H1 (cell line): Measurements from ENCODE around the gene LRRC27.

Source experiments
- CREB1 ChIP-seq: IDR thresholded peaks from 2 replicates; pipeline ENCODE4 v1.6.1; 2012; ENCODE audit warnings: inconsistent platforms
- CTCF ChIP-seq, 3 experiments: IDR thresholded peaks; 1 replicate in 2 of 3; 2 replicates in 1 of 3; pipeline versions ENCODE4 v1.5.1 to v1.6.1; 2011; ENCODE audit warnings: low read length in 3 of 3, mild to moderate bottlenecking in 3 of 3, inconsistent platforms in 2 of 3, low read depth in 1 of 3, moderate library complexity in 1 of 3; ENCODE audit not compliant: insufficient read depth in 1 of 3; ENCODE audit errors: control extremely low read depth in 1 of 3
- EGR1 ChIP-seq: IDR thresholded peaks from 2 replicates; pipeline ENCODE4 v1.6.1; 2011; ENCODE audit warnings: low read depth, low read length, borderline replicate concordance
- EZH2 ChIP-seq: fragments of 200-600 bp; sonication (generic); IDR thresholded peaks from 2 replicates; pipeline ENCODE4 v1.7.1; 2012; ENCODE audit warnings: low read depth, mild to moderate bottlenecking, moderate library complexity, low read length, inconsistent platforms; ENCODE audit not compliant: severe bottlenecking
- GABPA ChIP-seq: IDR thresholded peaks from 2 replicates; pipeline ENCODE4 v1.6.1; 2011; ENCODE audit warnings: mild to moderate bottlenecking, low read length, moderate library complexity, borderline replicate concordance; ENCODE audit not compliant: insufficient read depth
- JUND ChIP-seq: IDR thresholded peaks from 2 replicates; pipeline ENCODE4 v1.6.1; 2011; ENCODE audit warnings: mild to moderate bottlenecking, improper control_type of control experiment, low read length
- POLR2A ChIP-seq, 2 experiments: IDR thresholded peaks; 1 replicate in 1 of 2; 2 replicates in 1 of 2; pipeline ENCODE4 v1.6.1; 2011; ENCODE audit warnings: low read depth in 2 of 2, low read length in 2 of 2, mild to moderate bottlenecking in 2 of 2; ENCODE audit errors: control extremely low read depth in 1 of 2
- POLR2AphosphoS5 ChIP-seq: IDR thresholded peaks from 2 replicates; pipeline ENCODE4 v1.6.1; 2011; ENCODE audit warnings: low read depth, low read length

DNA sequence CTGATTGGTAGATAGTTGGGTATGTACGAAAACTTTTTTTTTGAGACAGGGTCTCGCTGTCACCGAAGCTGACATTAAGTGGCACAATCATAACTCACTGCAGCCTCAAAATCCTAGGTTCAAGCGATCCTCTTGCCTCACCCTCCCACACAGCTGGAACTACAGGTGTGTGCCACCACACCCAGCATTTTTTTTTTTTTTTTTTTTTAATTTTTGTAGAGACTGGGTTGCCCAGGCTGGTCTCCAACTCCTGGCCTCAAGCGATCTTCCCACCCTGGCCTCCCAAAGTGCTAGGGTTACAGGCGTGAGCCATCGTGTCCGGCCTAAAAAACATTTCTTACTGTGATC, 1.5 kb upstream of the LRRC27 start:
- TF ChIP-seq GABPA (no peak), CTCF (IDR thresholded peaks at IDR 0.05; ENCODE audit: control extremely low read depth in 1 of 3, insufficient read depth in 1 of 3, low read depth in 1 of 3, low read length in 3 of 3) (no peak), CREB1 (no peak), POLR2AphosphoS5 (no peak), POLR2A (IDR thresholded peaks at IDR 0.05; ENCODE audit: control extremely low read depth in 1 of 2, low read depth in 2 of 2, low read length in 2 of 2) (no peak), EGR1 (no peak), JUND (no peak), EZH2 (no peak)
